Stimulated activated CD8-positive, alpha-beta memory T cell treated with anti-CD3 and anti-CD28 coated beads, Interleukin-4, amount 100 ng/mL, for 24 hours (primary cell): ENCODE results near the gene IGSF6.
"Not testable (repeated sequence)": the region's sequence is repeated elsewhere in the genome, so short reads cannot be mapped to it uniquely, and the experiment has no call there.

Experiments
- DNase-seq: peaks from one replicate; pipeline ENCODE4 v3.0.0-alpha.2; 2020; ENCODE audit warnings: low read depth

Gene IGSF6

DNA sequence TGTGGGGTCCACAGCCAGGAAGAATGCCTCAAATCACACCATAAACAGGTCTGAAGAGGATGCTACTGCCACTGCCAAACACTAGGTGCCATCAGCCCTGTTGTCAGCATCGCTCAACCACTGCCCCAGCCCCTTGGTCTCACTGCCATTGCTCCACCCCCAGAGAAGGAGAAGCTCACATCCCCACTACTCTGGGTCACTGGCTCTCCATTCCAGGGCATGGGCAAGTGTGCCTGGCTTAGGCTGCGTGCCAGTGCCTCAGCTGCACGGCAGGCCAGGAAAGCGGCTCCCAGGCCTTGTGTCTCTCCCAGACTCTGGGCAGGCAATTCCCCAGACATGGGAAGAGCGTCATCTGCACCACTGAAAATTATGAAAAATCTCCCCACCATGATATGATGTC is 1.2 kb upstream of the IGSF6 start:
- DNase-seq = no peak

DNA sequence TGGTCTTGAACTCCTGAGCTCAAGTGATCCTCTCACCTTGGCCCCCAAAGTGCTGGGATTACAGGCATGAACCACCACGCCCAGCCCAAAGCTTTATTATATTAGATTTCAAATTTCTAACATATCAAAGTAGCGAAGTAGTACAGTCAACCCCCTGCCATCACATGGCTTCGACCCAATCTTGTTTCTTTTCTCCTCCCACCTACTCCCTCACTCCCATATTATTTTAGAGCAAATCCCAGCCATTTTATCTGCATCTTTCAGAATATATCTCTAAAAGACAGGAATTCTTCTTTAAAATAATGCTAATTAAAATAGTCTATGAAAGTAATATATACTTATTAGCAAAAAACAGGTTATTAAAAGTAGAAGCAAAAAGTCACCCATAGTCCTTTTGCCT is 893 bp downstream of the IGSF6 start:
- no peak for DNase-seq

DNA sequence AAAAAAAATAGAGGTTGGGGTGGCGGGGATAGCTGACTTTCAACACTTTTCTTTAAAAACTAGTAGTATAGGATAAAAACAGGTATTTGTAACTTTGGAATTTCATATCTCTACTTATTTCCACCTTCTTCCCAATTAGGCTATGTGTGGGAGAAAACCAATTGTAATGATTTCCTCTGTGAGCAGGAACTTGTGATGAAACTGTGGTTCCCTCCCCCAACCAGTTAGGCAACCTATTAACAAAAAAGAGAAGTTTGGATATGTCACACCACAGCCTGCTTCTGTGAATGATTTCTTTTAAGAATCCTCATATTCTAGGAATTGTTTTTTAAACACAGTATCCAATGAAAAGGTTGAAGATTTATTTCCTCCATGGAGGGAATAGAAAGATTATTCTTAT is 1.9 kb downstream of the IGSF6 start:
- DNase-seq = no peak

DNA sequence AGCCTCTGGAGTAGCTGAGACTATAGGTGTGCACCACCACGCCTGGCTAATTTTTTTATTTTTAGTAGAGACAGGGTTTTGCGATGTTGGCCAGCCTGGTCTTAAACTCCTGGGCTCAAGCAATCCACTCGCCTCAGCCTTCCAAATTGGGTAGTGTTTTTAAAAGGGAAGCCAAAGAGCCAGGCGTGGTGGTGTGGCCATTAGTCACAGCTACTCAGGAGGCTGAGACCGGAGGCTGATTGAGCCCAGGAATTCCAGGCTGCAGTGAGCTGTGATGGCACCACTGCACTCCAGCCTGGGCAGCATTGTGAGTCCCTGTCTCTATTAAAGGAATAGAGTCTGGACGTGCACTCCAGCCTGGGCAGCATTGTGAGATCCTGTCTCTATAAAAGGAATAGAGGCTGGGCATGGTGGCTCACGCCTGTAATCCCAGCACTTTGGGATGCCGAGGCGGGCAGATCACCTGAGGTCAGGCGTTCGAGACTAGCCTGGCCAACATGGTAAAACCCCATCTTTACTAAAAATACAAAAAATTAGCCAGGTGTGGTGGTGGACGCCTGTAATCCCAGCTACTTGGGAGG is 2.5 kb downstream of the IGSF6 start:
- DNase-seq = not testable (repeated sequence)

DNA sequence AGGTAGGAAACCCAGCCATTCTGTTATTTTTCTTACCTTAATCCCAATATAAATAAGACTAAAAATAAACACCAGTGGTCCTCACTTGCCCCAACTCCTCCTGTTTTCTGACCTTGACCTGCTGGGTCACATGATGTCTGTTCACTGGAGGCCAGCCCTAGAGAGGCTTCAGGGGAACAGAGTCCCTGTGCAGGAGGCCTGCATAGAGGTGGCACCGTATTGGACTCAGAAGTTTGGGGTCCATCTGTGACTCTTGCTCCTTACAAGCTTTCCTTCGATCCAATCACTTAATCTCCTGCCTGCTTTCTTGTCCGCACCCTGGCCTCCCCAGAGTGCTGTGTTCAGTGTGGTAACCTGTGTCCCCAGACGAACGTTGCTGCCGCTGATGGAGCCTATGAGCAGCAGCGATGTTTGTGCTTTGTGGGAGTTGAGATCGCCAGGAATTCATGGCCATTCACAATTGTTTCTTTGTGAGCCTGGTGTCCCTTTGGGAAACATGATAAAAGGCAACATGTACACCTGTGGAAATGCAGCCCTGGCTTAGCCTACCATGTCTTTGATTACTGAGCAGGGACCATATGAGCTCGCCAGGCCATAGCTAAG is 4.7 kb downstream of the IGSF6 start:
- DNase-seq = no peak

DNA sequence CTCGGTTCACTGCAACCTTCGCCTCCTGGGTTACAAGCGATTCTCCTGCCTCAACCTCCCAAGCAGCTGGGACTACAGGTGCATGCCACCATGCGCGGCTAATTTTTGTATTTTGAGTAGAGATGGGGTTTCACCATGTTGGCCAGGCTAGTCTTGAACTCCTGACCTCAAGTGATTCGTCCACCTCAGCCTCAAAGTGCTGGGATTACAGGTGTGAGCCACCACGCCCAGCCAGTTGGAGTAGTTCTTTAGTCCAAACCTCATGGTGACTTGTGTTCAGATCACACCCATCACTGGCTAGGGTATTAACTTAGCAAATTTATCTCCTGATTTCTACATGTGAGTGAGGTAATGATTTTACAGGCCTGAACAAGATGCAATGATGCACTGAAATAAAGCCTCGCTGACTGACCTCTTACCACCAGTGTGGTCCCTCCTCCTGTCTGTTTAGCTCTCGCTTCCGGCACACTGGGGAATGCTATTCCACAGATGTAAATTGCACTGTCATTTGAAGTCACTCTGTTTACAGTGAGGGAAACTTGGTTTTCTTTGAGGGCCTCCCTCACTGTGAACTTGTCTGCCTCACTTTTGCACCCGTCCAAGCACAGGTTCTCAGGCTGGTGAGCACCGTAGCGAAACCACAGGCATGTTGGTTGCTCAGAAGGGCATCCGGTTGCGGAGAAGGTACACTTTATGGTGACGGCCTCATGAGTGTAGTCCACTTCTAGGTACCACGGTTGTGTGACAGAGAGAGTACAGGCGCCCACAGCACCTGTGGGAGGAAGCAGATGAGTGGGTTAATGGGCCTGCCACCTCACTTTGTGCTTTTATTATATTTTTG is 5.5 kb downstream of the IGSF6 start:
- peak; percentile 55 for DNase-seq

DNA sequence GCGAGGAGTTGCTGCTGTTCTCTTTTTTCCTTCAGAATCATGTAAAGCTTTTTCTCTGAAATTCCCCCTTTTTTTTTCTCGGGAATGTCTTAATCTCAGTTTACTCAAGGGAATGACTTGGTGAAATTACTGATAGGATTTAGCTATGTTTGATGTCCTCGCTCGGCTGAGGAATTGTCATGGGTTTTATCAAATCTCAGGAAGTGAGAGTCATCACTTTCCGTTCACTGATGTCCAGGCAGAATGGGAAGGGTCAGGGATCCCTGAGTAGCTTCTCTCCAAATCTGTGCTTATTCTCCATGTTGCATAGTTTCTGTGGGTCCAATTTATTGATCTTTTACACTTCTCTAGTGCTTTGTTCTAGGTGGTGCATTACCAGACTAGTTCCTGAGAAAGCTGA is 6.3 kb downstream of the IGSF6 start:
- DNase-seq = no peak

DNA sequence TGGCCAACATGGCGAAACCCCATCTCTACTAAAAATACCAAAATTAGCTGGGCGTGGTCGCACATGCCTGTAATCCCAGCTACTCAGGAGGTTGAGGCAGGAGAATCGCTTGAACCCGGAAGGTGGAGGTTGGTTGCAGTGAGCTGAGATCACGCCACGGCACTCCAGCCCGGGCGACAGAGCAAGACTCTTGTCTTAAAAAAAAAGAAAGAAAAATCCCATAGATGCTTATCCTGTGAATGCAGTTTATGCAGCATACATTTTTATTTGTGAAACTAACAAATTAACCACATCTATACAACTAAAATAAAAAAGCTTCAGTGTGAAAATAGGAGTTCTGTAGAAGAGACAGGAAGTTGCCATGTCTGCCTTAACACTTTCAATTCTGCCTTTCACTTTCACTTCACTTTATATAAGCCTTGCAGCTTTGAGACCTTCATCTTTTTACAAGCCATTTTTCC is 7.1 kb downstream of the IGSF6 start:
- no peak for DNase-seq

DNA sequence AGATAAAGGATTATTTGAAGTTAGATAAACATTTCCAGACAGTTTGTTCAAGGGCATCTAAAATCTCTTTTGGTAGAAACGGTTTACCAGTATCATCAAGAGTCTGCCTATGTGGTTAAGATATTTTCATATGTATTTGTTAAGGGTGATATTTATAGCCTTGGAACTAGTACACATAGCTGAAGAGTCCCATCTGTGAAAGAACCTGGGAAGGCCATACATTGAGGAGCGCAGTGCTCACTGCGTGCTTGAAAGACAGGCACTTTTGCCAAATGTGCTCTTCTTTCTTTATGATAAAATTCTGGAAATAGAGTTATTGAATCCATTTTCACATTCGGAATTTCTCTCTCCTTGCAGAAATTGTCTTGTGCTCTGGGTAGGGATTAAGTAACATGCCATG is 7.7 kb downstream of the IGSF6 start:
- DNase-seq = no peak

DNA sequence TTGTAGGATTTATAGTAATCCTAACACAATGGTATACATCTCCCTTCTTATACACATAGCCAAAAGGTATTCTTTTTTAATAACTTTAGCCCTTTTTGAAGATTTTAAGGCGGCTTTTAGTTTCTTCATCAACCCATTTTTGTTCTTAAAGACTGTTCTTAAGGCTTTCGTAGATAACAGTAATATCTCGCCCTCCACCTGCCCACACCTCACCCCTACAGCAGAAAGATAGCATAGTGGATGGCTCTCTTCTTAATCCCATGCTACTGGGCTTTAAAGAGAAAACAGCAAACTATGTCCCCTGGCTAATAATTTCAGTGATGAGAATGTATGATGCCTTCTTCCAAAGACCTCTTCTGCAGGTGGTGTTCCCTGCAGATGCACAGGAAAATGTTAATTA is 8.6 kb downstream of the IGSF6 start:
- DNase-seq = no peak

DNA sequence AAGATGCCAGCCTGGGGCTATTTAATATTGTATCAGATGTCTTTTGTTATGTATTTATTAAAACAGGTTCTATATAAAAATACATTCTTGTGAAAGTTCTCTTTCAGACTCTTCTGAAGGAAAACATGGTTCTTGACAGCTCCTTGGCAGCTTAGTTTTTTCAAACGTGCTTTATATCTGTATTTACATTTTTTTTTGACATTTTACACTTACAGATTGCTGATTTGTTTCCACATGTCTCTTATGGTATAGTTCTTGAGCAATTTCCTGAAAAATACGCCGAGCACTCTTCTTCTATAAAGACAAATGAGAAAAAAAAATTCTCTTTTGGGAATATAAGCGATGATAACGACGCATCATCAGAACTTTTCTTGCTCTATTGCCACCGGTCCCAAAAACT is 9.5 kb downstream of the IGSF6 start:
- DNase-seq = no peak

DNA sequence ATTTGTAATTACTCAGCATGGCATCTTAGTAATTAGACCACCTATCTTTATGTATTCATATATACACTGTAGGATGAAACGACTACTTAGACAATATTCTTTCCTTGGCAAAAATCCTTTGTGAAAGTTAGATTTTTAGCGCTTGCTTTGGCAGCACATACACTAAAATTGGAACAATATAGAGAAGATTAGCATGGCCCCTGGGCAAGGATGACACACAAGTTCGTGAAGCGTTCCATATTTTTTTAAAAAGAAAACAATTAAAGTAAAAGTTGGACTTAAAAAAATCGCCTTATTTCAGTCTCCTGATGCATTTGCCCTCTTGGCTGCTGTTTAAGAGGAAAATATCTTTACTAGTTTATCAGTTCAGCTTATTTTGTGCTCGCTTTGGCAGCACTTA is 10.5 kb downstream of the IGSF6 start:
- no peak for DNase-seq

DNA sequence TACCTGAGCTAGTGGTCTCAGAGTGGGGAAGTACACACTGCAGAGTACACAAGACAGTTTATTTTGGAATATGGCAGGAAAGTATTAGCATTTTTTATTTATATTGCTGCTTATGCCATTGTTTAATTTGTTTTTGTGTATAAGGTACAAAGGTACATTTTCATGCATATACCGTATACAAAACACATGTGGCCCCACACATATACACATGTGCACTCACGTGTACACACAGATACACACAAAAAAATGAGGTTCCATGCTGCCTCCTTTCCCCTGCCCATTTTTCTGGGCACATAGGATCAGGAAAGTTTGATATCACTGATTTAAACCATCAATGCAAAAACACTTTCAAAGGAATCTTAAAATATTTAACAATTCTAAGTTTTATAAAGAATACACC is 12.9 kb downstream of the IGSF6 start:
- DNase-seq = no peak

DNA sequence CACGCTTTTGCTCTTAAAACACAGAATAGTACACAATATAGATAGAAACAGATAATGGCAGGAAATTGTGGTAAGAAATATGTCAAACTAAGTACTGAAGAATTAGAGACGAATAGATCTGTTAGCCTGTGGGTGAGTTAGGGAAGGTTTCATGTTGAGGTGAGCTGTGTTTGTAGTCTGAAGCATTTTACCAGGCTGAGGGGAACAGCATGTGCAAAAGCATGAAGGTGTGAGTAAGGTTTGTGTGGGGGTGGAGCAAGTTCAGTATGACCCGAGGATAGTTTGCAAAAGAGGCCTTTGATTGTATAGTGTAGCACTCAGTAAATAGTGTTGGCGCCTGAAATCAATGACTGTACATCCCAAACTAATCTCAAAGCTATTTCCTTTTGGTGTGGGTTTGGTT is 13.8 kb downstream of the IGSF6 start:
- DNase-seq = no peak

DNA sequence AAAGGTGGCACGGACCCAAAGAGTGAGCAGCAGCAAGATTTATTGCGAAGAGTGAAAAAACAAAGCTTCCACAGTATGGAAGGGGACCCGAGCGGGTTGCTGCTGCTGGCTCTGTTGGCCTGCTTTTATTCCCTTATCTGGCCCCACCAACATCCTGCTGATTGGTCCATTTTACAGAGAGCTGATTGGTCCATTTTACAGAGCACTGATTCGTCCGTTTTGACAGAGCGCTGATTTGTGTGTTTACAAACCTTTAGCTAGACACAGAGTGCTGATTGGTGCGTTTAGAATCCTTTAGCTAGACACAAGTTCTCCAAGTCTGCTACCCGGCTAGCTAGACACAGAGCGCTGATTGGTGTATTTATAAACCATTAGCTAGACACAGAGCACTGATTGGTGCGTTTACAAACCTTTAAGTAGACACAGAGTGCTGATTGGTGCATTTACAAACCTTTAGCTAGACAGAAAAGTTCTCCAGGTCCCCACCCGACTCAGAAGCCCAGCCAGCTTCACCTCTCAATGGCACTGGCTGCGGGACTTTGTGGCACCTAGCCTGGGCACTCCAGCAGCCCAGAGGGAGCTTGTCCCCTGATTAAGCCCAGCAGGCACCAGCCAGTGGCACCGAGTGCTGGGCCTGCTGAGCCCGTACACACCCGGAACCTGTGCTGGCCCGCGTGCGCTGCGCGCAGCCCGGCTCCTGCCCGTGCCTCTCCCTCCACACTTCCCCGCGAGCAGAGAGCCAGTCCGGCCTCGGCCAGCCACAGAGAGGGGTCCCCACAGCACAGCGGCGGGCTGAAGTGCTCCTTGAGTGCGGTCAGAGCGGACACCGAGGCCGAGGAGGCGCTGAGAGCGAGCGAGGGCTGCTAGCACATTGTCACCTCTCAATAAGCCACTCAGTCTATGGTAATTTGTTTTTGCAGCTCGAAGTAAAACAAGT is 15.1 kb downstream of the IGSF6 start:
- no peak for DNase-seq

DNA sequence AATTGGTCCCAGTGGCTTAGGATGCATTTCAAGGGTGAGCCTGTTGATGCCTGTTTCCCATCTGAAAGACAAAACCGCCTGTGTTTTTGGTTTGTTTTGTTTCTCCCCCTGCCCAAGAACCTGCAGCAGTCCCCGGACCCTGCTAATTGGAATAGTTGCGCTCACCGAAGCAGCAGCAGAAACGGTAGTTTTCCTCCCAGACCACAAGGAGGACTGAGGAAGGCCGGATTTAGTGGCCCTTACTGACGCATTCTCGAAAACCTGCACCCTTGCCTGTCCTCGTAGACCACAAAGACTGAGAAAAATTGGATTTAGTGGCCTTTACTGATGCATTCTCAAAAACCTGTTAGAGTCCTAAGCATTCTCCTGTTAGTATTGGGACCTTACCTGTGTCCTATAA is 16.7 kb downstream of the IGSF6 start:
- DNase-seq = not testable (repeated sequence)

DNA sequence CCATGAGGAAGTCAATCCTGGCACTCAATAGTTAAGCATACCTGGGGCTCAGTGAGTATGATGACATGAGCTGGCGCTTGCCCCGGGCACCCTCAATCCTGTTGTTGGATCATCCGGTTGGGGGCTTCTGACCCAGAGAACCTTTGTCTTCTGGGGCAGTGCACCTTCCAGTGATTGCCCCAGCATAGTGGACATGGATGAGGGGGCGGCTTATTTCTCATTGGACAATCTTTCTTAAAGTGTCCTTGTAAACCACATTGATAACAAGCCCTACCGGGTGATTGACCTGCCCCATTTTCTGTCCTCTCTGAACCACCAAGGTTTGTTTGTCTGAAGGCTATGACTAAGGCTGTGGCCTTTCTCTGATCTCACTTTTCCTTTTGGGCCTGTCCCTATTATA is 18.2 kb downstream of the IGSF6 start:
- no peak for DNase-seq

DNA sequence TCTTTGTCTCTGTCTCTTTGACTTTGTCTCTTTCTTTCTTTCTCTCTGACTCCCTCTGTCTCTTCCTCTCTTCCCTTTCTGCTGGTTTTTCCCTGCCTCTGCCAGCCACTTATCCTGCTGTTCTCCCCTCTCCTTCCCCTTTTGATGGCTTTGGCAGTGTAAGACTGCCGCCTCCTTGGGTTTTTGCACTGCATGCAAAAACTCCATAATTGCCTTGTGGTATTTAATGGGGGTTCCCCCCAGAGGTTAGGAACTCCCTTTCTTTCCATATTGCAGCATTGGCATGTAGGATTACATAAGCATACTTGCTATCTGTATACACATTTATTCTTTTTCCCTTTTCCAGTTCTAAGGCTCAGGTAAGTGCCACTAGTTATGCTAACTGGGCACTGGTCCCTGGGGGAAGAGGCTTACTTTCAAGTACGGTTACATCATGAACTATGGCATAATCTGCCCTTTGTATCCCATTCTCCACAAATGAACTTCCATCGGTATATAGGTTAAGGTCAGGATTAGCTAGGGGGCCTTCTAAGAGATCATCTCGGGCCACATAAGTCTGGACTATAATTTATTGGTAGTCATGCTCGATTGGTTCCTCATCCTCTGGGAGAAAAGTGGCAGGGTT is 20.3 kb downstream of the IGSF6 start:
- DNase-seq = not testable (repeated sequence)

DNA sequence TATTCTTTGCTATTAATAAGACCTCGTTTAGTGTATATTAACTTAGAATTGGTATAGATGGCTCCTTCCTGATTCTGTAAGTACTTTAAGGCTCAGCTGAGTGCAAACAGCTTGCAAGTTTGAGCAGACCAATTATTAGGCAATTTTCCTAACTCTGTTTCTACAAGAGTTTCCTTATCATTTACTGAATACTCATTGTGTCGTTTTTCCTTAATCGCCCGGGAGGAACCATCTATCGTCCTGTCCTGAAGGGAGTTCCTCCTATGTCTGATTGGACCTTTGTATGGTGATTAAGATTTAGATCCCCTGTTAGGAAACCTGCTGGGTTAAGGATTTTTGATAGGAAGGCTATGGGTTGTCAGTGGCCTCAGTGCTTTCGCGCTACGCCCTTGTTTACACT is 21.0 kb downstream of the IGSF6 start:
- not testable (repeated sequence) for DNase-seq

DNA sequence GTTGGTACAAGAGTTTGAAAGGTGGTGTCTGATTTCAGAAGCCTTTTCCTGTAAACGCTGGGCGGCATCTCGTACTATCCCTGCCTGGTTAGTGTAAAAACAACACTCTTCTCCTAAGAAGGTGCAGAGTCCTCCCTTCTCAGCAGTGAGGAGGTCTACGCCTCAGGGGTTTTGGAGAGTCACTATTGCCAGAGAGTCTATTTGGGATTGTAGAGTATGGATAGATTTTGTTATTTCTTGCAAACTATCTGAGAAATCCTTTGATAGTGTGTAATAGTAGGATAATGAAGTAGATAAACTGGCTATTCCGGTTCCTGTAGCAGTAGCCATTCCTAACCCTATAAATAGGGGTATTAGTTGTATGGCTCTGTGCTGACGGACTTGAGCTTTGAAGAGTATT is 21.5 kb downstream of the IGSF6 start:
- DNase-seq = not testable (repeated sequence)

DNA sequence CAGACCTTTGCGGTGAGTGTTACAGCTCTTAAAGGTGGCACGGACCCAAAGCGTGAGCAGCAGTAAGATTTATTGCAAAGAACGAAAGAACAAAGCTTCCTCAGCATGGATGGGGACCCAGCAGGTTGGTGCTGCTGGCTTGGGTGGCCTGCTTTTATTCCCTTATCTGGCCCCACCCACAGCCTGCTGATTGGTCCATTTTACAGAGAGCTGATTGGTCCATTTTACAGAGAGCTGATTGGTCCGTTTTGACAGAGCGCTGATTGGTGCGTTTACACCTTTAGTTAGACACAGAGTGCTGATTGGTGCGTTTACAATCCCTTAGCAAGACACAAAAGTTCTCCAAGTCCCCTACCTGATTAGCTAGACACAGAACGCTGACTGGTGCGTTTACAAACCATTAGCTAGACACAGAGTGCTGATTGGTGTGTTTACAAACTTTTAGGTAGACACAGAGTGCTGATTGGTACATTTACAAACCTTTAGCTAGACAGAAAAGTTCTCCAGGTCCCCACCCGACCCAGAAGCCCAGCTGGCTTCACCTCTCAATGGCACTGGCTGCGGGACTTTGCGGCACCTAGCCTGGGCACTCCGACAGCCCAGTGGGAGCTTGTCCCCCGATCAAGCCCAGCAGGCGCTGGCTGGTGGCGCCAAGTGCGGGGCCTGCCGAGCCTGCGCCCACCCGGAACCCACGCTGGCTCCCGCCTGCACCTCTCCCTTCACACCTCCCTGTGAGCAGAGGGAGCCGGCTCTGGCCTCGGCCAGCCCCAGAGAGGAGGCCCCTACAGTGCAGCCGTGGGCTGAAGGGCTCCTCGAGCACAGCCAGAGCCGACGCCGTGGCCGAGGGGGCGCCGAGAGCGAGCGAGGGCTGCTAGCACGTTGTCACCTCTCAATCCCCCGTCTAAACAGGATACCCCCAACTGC is 22.5 kb downstream of the IGSF6 start:
- not testable (repeated sequence) for DNase-seq
